AG09309 (cell line): ENCODE data around the gene NRG3.

Source experiments
- DNase-seq: peaks from one replicate; pipeline ENCODE4 v3.0.0-alpha.2; 2010; ENCODE audit warnings: low read depth
- H3K4me3 ChIP-seq: 2 replicates; pipeline ENCODE4 v1.5.1; 2011; ENCODE audit warnings: mild to moderate bottlenecking, low read depth, low read length, moderate library complexity; ENCODE audit not compliant: control insufficient read depth
- TF ChIP-seq, protein P1 (sequence below): IDR thresholded peaks from 2 replicates; pipeline ENCODE4 v1.5.1; 2011; ENCODE audit warnings: mild to moderate bottlenecking, low read depth, low read length, inconsistent platforms; ENCODE audit not compliant: insufficient read depth, control insufficient read depth; ENCODE audit errors: missing control alignments

The NRG3 gene

DNA sequence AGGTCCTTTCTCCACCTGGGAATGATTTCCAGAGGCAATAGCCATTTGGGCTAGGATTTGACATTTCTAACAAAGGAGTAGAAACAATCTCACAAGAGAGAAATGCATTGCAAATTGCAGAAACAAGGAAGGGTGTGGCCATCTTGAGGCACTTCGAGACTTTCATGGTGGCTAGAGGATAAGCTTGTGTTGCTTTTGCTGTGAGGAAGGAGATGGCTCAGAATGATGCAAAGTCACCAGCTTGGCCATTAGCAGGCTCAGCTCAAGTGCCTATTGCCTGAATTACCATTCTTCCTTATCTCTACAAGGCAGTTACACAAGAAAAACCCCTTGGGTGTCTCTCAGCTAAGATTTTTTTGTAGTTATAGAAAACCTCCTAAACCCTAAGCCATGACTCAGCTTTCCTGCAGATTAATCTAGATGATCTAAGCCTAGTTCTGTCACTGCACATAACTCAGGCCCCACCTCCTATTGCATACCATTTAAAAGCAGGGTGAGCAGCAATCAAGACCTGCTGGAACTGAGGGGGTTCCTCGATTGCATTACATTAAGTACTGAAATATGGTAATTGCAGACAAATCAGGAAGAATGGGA is 683.1 kb downstream of the NRG3 start:
- TF ChIP-seq, protein P1, sequence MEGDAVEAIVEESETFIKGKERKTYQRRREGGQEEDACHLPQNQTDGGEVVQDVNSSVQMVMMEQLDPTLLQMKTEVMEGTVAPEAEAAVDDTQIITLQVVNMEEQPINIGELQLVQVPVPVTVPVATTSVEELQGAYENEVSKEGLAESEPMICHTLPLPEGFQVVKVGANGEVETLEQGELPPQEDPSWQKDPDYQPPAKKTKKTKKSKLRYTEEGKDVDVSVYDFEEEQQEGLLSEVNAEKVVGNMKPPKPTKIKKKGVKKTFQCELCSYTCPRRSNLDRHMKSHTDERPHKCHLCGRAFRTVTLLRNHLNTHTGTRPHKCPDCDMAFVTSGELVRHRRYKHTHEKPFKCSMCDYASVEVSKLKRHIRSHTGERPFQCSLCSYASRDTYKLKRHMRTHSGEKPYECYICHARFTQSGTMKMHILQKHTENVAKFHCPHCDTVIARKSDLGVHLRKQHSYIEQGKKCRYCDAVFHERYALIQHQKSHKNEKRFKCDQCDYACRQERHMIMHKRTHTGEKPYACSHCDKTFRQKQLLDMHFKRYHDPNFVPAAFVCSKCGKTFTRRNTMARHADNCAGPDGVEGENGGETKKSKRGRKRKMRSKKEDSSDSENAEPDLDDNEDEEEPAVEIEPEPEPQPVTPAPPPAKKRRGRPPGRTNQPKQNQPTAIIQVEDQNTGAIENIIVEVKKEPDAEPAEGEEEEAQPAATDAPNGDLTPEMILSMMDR: no peak
- no peak for DNase-seq
- H3K4me3 ChIP-seq: no peak overlapping the region

DNA sequence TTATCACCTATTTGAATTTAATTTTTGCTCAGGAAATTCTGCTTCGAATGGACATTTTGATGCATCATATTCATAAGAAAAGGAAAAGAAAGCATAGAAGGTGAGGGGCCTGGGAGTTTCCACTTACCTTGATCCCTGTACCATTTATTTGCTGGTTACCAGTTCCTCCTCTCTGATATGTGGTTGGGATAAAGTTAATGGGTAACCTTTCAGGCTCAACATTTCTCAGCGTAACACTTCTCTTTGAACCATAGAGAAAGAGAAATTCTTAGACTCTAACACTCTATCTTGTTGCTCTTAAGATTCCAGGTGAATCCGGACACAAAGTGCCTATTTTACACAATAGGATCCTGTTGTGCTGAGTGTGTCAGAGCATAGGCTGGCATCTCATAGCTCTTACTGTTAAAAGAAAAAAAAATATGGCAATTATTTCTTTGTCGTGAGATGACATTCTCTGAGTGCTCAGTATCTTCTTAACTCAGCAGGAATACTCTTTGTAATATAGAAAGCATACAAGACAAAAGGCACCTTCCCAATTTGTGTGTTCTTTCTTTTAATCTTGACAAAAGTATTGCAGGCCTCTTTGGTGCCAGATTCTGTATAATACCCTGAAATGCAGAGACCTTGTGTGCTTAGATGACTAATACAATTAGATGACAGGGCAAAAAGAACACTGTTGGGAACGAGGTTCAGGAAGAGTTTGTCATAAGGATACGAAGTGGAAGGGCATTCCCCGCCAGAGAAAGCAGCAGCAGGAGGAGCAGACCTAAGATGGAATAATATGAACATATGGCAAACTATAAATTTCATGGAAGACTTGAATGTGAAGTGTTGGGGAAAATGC is 689.6 kb downstream of the NRG3 start:
- DNase-seq: no peak
- TF ChIP-seq, protein P1: no peak
- no peak overlapping the region for H3K4me3 ChIP-seq

DNA sequence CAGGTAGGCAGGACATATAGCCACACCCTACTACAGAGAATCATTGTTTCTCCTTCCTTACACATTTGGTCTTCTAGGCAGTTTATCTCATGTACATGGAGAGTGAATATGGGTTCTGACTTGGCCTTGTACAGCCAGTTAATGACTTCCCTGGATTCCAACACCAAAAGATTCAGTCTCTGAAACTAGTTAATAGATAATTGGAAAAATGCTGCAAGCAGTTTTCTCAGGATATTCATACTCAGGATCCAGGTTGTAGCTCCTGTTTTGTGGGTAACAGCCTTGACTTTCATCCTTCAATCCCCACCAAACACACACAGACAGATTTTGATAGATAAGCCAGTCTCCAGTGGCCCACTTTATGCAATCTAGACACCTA is 690.2 kb downstream of the NRG3 start:
- TF ChIP-seq, protein P1: no peak
- no peak overlapping the region for H3K4me3 ChIP-seq
- no peak for DNase-seq

DNA sequence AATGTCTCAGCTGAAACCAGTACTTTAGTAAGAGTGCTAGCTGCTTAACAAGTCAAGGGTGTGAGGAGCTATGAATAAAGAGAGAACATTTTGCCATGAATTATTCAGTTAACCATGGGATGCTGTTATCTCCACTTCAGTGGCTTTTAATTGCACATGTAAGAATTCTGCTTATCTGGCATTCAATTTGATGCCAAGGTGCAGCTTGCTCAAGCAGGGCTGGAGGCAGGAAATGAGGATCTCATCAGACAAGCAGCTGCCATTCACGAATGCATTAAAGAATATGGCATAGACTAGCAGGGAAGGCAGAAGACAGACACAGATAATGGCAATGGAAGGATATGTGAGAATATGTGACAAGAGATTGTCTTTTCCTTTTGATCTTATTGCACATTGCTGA is 697.8 kb downstream of the NRG3 start:
- no peak for DNase-seq
- TF ChIP-seq, protein P1: no peak
- no peak overlapping the region for H3K4me3 ChIP-seq

DNA sequence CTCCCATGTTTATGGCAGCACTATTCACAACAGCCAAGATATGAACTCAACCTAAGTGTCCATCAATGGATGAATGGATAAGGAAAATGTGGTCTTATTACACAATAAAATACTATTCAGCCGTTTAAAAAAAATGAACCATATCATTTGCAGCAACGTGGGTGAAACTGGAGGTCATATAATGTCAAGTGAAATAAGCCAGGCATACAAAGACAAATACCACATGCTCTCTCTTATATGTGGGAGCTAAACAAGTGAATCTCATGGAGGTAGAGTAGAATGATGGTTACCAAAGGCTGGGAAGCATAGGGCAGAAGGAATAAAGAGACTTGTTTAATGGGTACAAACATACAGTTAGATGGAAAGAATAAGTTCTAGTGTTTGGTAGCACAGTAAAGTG is 699.1 kb downstream of the NRG3 start:
- TF ChIP-seq, protein P1: no peak
- H3K4me3 ChIP-seq: no peak overlapping the region
- no peak for DNase-seq

DNA sequence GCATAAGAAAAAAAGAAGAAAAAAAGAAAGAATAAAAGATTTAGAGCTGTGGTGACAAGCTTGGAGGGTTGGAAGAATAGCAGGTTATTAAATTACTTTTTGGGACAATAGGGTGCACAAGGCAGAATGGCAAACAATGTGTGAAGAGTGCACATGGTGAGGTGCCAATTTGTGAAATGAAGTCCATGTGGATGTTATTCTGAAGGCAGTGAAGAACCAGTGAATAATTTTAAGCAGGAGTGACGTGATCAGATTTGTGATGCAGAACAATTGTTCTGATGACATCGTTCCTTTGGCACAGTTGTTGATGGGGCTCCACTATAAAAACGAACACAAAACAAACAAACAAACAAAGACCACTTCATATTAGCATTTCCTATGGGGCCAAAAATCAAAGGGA is 700.3 kb downstream of the NRG3 start:
- no peak overlapping the region for H3K4me3 ChIP-seq
- TF ChIP-seq, protein P1: no peak
- no peak for DNase-seq

DNA sequence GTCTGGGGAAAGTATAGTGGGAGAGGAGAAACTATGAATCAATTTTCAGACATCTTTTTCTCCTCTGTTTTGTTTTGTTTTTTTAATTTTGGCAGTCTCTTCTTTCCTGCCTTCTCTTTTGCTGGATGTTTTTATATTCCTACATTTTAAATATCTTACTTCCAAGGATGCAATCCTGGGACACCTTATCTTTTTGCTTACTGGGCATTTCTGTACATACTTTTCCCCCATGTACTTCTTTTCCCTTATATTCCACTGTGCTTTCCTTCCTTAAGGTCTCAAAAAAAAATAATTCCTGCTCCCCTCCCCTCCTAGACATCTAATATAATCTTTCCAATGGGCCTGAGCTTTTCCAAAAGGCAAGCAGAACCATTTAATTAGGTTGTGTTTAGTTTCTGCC is 701.1 kb downstream of the NRG3 start:
- TF ChIP-seq, protein P1: no peak
- no peak overlapping the region for H3K4me3 ChIP-seq
- DNase-seq: no peak
